MG63 (cell line): Measurements from ENCODE around the gene WAS. TPM values are rescaled to one million over a fixed set of nuclear protein-coding genes. Genes with fewer than 3 reads are reported as not detected.
"Not testable (repeated sequence)": the region's sequence is repeated elsewhere in the genome, so short reads cannot be mapped to it uniquely, and the experiment has no call there.

Experiments
- DNase-seq: peaks from one replicate; pipeline ENCODE4 v3.0.0-alpha.2; 2020
- H3K27me3 ChIP-seq: fragments of 250-450 bp; sonication (Bioruptor Pico); 2 replicates; pipeline ENCODE4 v1.5.1; 2020; ENCODE audit warnings: mild to moderate bottlenecking, moderate library complexity
- H3K36me3 ChIP-seq: fragments of 250-450 bp; sonication (Bioruptor Pico); 2 replicates; pipeline ENCODE4 v1.5.1; 2020; ENCODE audit warnings: mild to moderate bottlenecking, moderate library complexity
- H3K4me3 ChIP-seq: fragments of 250-450 bp; sonication (Bioruptor Pico); 2 replicates; pipeline ENCODE4 v1.5.1; 2020; ENCODE audit warnings: mild to moderate bottlenecking, moderate library complexity
- H3K9me3 ChIP-seq: fragments of 250-450 bp; sonication (Bioruptor Pico); 2 replicates; pipeline ENCODE4 v1.5.1; 2020; ENCODE audit warnings: mild to moderate bottlenecking, moderate library complexity
- total RNA-seq: library from RNA; depleted of rRNA; stranded (reverse); fragments of >200 nt; shearing (Covaris generic); gene quantifications from 2 replicates; pipeline ENCODE4 v1.2.3, GENCODE V29; 2014; ENCODE audit warnings: low replicate concordance

Gene WAS
- total RNA-seq, 1 experiment from 2014 or later = 0.79 TPM

GRCh38 chrX:48680467-48680866, 3.1 kb upstream of the WAS start:
- not testable (repeated sequence) for DNase-seq, H3K4me3 ChIP-seq, H3K9me3 ChIP-seq, H3K27me3 ChIP-seq, H3K36me3 ChIP-seq

- not testable (repeated sequence) for H3K36me3 ChIP-seq, H3K27me3 ChIP-seq, DNase-seq, H3K9me3 ChIP-seq, H3K4me3 ChIP-seq
Observed at GRCh38 chrX:48680925-48681324, 2.7 kb upstream of the WAS start.

DNA sequence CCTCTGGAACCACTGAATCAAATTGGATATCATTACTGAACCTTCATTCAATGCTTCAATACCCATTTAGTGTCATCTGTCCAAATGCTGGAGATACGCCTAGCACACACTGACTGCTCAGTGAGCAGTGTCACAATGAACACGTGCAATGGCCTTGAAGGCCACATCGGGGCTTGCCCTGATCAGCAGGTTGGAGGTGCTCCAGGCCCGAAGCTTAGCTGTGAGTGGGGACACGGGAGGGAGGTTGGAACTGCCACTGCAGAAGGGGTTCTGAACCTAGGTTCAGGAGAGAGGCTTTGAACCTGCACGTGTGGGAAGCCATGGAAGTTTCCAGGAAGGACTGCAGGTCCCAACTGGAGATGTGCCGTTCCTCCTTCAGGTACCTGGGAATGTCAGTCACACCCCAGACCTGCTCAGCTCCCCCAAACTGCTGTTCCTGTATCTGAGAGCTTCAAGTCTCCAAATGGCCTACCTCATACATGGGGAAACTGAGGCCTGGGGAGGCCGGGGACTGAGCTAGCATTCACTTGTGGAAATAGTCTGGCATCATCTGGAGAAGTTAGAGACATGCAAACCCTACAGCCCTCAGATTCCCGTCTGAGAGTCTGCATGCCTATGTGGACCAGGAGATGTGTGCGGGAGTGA, 1.9 kb upstream of the WAS start:
- no peak for DNase-seq
- H3K9me3 ChIP-seq = no peaks in the 10 kb centered on the region
- no peak overlapping the region for H3K4me3 ChIP-seq
- H3K27me3 ChIP-seq = no peaks in the 10 kb centered on the region
- no peaks in the 10 kb centered on the region for H3K36me3 ChIP-seq

DNA sequence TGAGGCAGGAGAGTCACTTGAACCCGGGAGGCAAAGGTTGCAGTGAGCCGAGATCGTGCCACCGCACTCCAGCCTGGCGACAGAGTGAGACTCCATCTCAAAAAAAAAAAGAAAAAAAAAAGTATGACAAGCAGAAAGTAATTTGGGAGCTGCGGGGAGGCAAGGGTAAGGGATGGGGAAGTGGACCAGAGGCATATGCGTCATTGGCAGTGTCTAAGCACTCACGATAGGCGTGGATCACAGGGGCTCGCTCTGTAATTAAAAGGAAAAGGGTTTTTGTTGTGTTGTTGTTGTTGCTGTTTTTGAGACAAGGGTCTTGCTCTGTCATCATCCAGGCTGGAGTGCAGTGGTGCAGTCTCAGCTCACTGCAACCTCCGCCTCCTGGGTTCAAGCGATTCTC, 804 bp upstream of the WAS start:
- not testable (repeated sequence) for H3K27me3 ChIP-seq, DNase-seq, H3K9me3 ChIP-seq, H3K4me3 ChIP-seq, H3K36me3 ChIP-seq

- no peaks in the 10 kb centered on the region for H3K9me3 ChIP-seq
- DNase-seq = no peak
Observed at GRCh38 chrX:48684134-48684533, 535 bp downstream of the WAS start.

DNA sequence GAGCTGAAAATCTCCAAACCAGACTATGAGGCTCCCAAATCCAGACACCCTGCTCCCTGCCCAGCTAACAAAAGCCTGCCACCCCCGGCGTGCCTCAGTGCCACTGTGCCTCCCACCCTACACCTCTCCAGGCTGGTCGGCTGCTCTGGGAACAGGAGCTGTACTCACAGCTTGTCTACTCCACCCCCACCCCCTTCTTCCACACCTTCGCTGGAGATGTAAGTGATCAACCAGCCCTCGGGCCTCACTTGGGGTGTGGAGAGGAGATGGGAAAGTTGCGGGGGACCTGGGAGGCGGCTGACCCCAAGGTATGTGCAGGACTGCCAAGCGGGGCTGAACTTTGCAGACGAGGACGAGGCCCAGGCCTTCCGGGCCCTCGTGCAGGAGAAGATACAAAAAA, 1.8 kb downstream of the WAS start:
- no peaks in the 10 kb centered on the region for H3K27me3 ChIP-seq
- no peak for DNase-seq
- H3K9me3 ChIP-seq = no peaks in the 10 kb centered on the region
- no peaks in the 10 kb centered on the region for H3K36me3 ChIP-seq
- H3K4me3 ChIP-seq = no peak overlapping the region

More at GRCh38 chrX:48684134-48684533, 535 bp downstream of the WAS start:
- Histone ChIP-seq H3K4me3 (no peak overlapping the region), H3K36me3 (no peaks in the 10 kb centered on the region), H3K27me3 (no peaks in the 10 kb centered on the region)

- Histone ChIP-seq H3K9me3 (no peaks in the 10 kb centered on the region), H3K27me3 (no peaks in the 10 kb centered on the region), H3K4me3 (no peak overlapping the region), H3K36me3 (no peaks in the 10 kb centered on the region)
- no peak for DNase-seq
Observed at GRCh38 chrX:48688531-48689150, 5.0 kb downstream of the WAS start.

DNA sequence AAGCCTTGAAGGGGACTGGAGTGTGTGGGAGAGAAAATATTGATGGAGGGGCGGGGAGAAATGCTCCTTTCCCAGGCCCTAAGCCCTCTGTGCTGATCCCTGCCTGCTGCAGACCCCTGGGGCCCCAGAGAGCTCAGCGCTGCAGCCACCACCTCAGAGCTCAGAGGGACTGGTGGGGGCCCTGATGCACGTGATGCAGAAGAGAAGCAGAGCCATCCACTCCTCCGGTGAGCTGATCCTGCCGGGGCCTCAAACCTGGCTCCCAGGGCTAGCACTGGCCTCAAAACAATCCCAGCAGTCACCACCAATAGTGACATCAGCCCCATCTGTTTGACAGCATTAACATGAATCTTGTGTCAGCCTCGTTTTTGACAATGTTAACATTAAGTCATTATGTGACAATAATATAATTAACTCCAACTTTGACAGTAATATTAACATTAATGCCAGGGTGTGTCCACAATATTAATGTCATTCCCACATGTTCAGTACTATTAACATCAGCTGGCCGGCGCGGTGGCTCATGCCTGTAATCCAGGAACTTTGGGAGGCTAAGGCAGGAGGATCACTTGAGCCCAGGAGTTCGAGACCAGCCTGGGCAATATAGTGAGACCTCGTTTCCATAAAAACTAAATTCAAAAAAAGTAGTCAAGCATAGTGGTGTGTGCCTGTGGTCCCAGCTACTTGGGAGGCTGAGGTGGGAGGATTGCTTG, 5.8 kb downstream of the WAS start:
- Histone ChIP-seq H3K4me3 (no peak overlapping the region), H3K36me3 (no peaks in the 10 kb centered on the region), H3K9me3 (no peaks in the 10 kb centered on the region), H3K27me3 (no peaks in the 10 kb centered on the region)
- no peak for DNase-seq

- DNase-seq, H3K4me3 ChIP-seq, H3K9me3 ChIP-seq, H3K27me3 ChIP-seq, H3K36me3 ChIP-seq: not testable (repeated sequence)
Observed at GRCh38 chrX:48691746-48692145, 8.1 kb downstream of the WAS start.

GRCh38 chrX:48694776-48695533, 11.4 kb downstream of the WAS start:
- Histone ChIP-seq H3K27me3 (no peaks in the 10 kb centered on the region), H3K9me3 (no peaks in the 10 kb centered on the region), H3K36me3 (peaks cover 4% of the 10 kb centered on the region; the same call in 1 of the 2 replicates), H3K4me3 (no peak overlapping the region)
- no peak for DNase-seq

GRCh38 chrX:48695534-48695896, 11.9 kb downstream of the WAS start:
- no peak for DNase-seq
- H3K36me3 ChIP-seq = peaks cover 4% of the 10 kb centered on the region
- no peaks in the 10 kb centered on the region for H3K9me3 ChIP-seq
- no peaks in the 10 kb centered on the region for H3K27me3 ChIP-seq
- H3K4me3 ChIP-seq = peak overlapping the region; percentile 63; the same call in 1 of the 2 replicates

- DNase-seq = no peak
- no peaks in the 10 kb centered on the region for H3K9me3 ChIP-seq
- H3K4me3 ChIP-seq = peak overlapping the region; percentile 63
- peaks cover 4% of the 10 kb centered on the region for H3K36me3 ChIP-seq
- H3K27me3 ChIP-seq = no peaks in the 10 kb centered on the region
Observed at GRCh38 chrX:48695925-48696300, 12.3 kb downstream of the WAS start.

DNA sequence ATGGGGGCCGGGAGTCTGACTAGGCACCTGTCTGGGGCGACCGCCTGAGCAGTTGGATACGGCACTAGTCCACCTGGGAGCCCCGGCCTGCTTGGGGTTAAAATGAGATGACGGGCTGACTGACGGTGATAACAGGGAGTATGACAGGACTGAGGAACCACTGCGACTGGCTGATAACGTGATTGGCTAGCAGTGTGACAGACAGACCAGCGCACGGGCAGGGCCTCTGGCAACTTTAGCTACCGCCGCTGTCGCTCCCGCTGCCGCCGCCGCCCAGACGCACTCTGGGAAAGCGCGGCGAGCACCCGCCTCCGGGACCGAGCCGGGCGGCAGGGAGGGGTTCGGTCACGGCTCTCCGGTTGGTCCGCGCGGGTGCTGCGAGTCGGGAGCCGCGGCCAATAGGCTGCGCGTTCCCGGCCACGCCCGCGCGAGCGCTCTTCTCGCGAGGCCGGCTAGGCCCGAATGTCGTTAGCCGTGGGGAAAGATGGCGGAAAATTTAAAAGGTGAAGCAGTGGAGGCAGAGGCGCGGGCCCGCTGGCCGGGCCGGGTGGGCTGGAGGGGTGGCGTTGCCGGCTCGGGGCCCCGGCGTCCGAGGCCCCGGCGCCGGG, 12.8 kb downstream of the WAS start, which contains the start of gene SUV39H1:
Gene SUV39H1, plus strand, starts transcription at position 434 of the 608 bp plus-strand sequence. Its CDS starts 51 bp downstream, at position 485.
- Histone ChIP-seq H3K9me3 (no peaks in the 10 kb centered on the region), H3K27me3 (no peaks in the 10 kb centered on the region), H3K4me3 (peak within 1 kb of the TSS; percentile 63), H3K36me3 (peaks cover 4% of the 10 kb centered on the region)
- peak; percentile 86 for DNase-seq

DNA sequence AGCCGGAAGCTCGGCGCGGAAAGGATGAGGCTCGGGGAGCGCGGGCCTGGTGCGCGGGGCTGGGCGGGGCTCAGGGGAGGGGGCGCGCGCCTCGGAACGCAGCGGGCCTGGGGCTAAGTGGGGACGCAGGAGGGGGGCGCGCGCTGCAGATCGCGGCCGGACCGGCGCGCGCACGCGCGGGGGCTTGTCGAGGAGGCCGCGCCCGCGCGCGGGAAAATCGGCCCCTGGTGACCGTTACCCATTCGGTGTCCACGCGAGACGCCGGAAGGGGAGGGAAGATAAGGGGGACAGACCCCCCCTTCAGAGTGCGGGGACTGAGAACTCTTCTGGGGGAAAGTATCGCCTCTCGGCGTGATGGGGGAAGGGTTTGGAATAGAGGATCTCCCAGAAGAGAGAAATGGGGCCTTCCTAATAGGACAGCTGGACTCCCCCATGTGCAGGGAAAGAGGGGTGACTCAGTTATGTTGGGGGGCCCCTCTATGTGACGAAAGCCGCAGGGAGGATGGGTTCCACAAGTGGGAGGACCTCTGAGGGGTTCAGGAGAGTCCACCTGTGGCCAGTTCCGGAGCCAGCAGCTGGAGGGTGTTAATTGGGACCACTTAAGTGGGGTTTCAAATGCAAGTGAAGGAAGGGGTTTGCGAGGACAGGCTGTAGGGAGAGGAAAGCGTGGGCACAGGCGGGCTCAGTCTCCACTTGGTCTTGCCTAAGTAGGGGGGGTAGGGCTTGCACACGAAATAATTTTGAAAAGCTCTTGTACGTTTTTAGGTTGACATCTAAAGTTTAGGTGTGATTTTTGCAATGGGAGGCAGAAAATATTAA, 13.5 kb downstream of the WAS start:
- Histone ChIP-seq H3K36me3 (peaks cover 4% of the 10 kb centered on the region), H3K27me3 (no peaks in the 10 kb centered on the region), H3K4me3 (peak overlapping the region; percentile 63), H3K9me3 (no peaks in the 10 kb centered on the region)
- peak; percentile 61 for DNase-seq

DNA sequence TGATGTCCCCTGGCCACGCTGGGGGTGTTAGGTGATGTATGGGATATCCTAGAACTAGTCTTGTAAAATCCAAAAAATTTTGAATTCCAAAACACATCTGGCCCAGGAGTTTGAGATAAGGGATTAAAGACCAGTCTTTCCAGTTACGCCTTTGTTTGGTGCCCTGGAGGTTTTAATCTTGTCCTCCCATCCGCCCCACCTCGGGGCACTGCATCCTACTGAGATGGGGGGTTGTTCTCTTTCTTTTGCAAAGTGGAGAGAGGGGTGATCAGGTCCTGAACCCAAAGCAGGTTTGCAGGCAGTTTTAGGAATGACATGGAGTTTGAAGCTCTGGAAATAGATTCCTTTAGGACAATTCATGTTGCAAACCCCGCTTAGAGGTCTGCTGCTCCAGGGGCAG, 14.7 kb downstream of the WAS start:
- Histone ChIP-seq H3K4me3 (no peak overlapping the region), H3K9me3 (no peaks in the 10 kb centered on the region), H3K27me3 (no peaks in the 10 kb centered on the region)

GRCh38 chrX:48700246-48700645, 16.6 kb downstream of the WAS start:
- Histone ChIP-seq H3K27me3 (no peaks in the 10 kb centered on the region), H3K36me3 (peaks cover 4% of the 10 kb centered on the region), H3K9me3 (no peaks in the 10 kb centered on the region), H3K4me3 (no peak overlapping the region)
- no peak for DNase-seq

More for the DNA sequence above, 14.7 kb downstream of the WAS start:
- no peak for DNase-seq
- peaks cover 4% of the 10 kb centered on the region for H3K36me3 ChIP-seq
